A549 (cell line): Measurements from ENCODE around the gene HLA-G. TPM values are rescaled to one million over a fixed set of nuclear protein-coding genes. Genes with fewer than 3 reads are reported as not detected.

Experiments
- ATAC-seq, 2 experiments: fragments of 200-7000 bp in 1 of 2; fragments of >200 bp in 1 of 2; cut with Nextera tagmentation in 1 of 2; cut with Tn5 transposase in 1 of 2; 3 replicates each; pipeline versions ENCODE4 v1.8.0 to v1.9.1; 2018 to 2020; ENCODE audit warnings: mild to moderate bottlenecking in 1 of 2, moderate library complexity in 1 of 2
- CTCF ChIA-PET: fragments of 300-600 bp; sonication (Branson Sonifier 250); formaldehyde crosslinking; extraction: SDS; loops from one replicate; lab custom pipeline; 2021; ENCODE audit warnings: antibody characterized with exemption, inconsistent platforms; lab: Yijun Ruan, JAX
- POLR2A ChIA-PET: fragments of 350-600 bp; formaldehyde crosslinking; extraction: SDS; loops from one replicate; lab custom pipeline; 2021; ENCODE audit warnings: antibody characterized with exemption, inconsistent platforms; lab: Yijun Ruan, JAX
- DNase-seq, 2 experiments: peaks; one replicate each; pipeline versions ENCODE4 v3.0.0 to v3.0.0-alpha.2; 2011 to 2016; ENCODE audit warnings: low read depth in 1 of 2, low spot score in 1 of 2
- FAIRE-seq: peaks from 2 replicates; lab custom pipeline; 2011; peaks lifted over from hg19 to GRCh38; lab: Jason Lieb, UNC
- H3K27ac ChIP-seq, 2 experiments: fragments of >200 bp; sonication (Bioruptor Twin); formaldehyde crosslinking; 3 replicates each; pipeline ENCODE4 v1.5.1; 2016 to 2017
- H3K4me1 ChIP-seq: fragments of >200 bp; sonication (Bioruptor Twin); formaldehyde crosslinking; 3 replicates; pipeline ENCODE4 v1.6.1; 2016
- H3K4me2 ChIP-seq: fragments of >200 bp; sonication (Bioruptor Twin); formaldehyde crosslinking; 3 replicates; pipeline ENCODE4 v1.6.1; 2016
- H3K4me3 ChIP-seq: fragments of >200 bp; sonication (Bioruptor Twin); formaldehyde crosslinking; 3 replicates; pipeline ENCODE4 v1.5.1; 2016
- H3K9me3 ChIP-seq: fragments of >200 bp; sonication (Bioruptor Twin); formaldehyde crosslinking; 3 replicates; pipeline ENCODE4 v1.6.1; 2016
- CBX2 ChIP-seq: fragments of 200-600 bp; sonication (generic); IDR thresholded peaks from 2 replicates; pipeline ENCODE4 v1.6.1; 2016; ENCODE audit warnings: low read depth, mild to moderate bottlenecking, borderline replicate concordance
- CBX8 ChIP-seq: fragments of 200-600 bp; sonication (generic); IDR thresholded peaks from 2 replicates; pipeline ENCODE4 v1.6.1; 2016
- CHD2 ChIP-seq: fragments of 150-350 bp; IDR thresholded peaks from 2 replicates; pipeline ENCODE4 v1.6.1; 2014; ENCODE audit warnings: low read length; ENCODE audit not compliant: partially characterized antibody
- EHMT2 ChIP-seq: fragments of 200-600 bp; sonication (generic); IDR thresholded peaks from 2 replicates; pipeline ENCODE4 v1.6.1; 2016; ENCODE audit warnings: antibody characterized with exemption, low read depth, mild to moderate bottlenecking, moderate library complexity
- FOSL2 ChIP-seq, 2 experiments: fragments of 450-650 bp in 1 of 2; fragments of >200 bp in 1 of 2; sonication (Bioruptor Twin) in 1 of 2; formaldehyde crosslinking; IDR thresholded peaks; 2 replicates each; pipeline versions ENCODE4 v1.5.0 to v1.6.1; 2016 to 2020; ENCODE audit warnings: mild to moderate bottlenecking in 1 of 2, moderate library complexity in 1 of 2
- HEYL ChIP-seq: fragments of 250-450 bp; sonication (Bioruptor Pico); IDR thresholded peaks from 2 replicates; pipeline ENCODE4 v1.8.0; 2021; ENCODE audit warnings: mild to moderate bottlenecking, moderate library complexity
- HOXA7 ChIP-seq: fragments of 250-450 bp; sonication (Bioruptor Pico); IDR thresholded peaks from 2 replicates; pipeline ENCODE4 v1.5.0; 2020; ENCODE audit warnings: mild to moderate bottlenecking, moderate library complexity
- JUN ChIP-seq, 2 experiments: fragments of >200 bp; sonication (Bioruptor Twin); formaldehyde crosslinking; IDR thresholded peaks; 2 replicates in 1 of 2; 3 replicates in 1 of 2; pipeline ENCODE4 v1.6.1; 2016 to 2017
- KDM5A ChIP-seq: fragments of 200-600 bp; sonication (generic); IDR thresholded peaks from 2 replicates; pipeline ENCODE4 v1.6.1; 2016; ENCODE audit warnings: antibody characterized with exemption, mild to moderate bottlenecking
- MAZ ChIP-seq: fragments of 150-350 bp; IDR thresholded peaks from 2 replicates; pipeline ENCODE4 v1.6.1; 2014; ENCODE audit warnings: antibody characterized with exemption, low read depth, low read length, borderline replicate concordance
- MYC ChIP-seq: IDR thresholded peaks from 2 replicates; pipeline ENCODE4 v1.6.1; 2012; ENCODE audit warnings: mild to moderate bottlenecking, inconsistent platforms, low read length, improper control_type of control experiment, borderline replicate concordance
- POLR2A ChIP-seq: IDR thresholded peaks from 2 replicates; pipeline ENCODE4 v1.6.1; 2012; ENCODE audit warnings: mild to moderate bottlenecking, low read length
- RCOR1 ChIP-seq: fragments of 150-350 bp; IDR thresholded peaks from 2 replicates; pipeline ENCODE4 v1.6.1; 2014; ENCODE audit warnings: antibody characterized with exemption, low read length, low read depth
- RFX5 ChIP-seq: fragments of 450-650 bp; IDR thresholded peaks from 2 replicates; pipeline ENCODE4 v1.7.1; 2014; ENCODE audit warnings: antibody characterized with exemption, mild to moderate bottlenecking, moderate library complexity
- TP53 ChIP-seq: fragments of 250-450 bp; sonication (Bioruptor Pico); IDR thresholded peaks from 2 replicates; pipeline ENCODE4 v1.5.0; 2021; ENCODE audit warnings: mild to moderate bottlenecking, moderate library complexity
- ZC3H11A ChIP-seq: fragments of 450-650 bp; IDR thresholded peaks from 2 replicates; pipeline ENCODE4 v1.6.1; 2014; ENCODE audit warnings: antibody characterized with exemption, mild to moderate bottlenecking
- WGBS: methylation state at CpG from one replicate; pipeline ENCODE4 v1.1.6; 2017; ENCODE audit errors: missing lambda C conversion rate; 5-methylcytosine and 5-hydroxymethylcytosine counted together
- polyA plus RNA-seq, 4 experiments: library from polyadenylated mRNA; depleted of rRNA in 3 of 4; stranded (reverse); fragments of >200 nt; fragmentation: RNase III in 1 of 4; extraction: RNeasy Plus Mini Kit Qiagen cat#74134 plus additional on column Dnase treatment in 1 of 4; gene quantifications; 2 replicates in 3 of 4; 3 replicates in 1 of 4; pipeline ENCODE4 v1.2.3, GENCODE V29; 2011 to 2017
- TF ChIP-seq, protein P1 (sequence below): fragments of 150-350 bp; IDR thresholded peaks from 2 replicates; pipeline ENCODE4 v1.6.1; 2014; ENCODE audit warnings: low read depth, mild to moderate bottlenecking, low read length
- TF ChIP-seq, protein P2 (sequence below): fragments of 200-600 bp; sonication (generic); IDR thresholded peaks from 2 replicates; pipeline ENCODE4 v1.6.1; 2016; ENCODE audit warnings: antibody characterized with exemption, mild to moderate bottlenecking, moderate library complexity
- TF ChIP-seq, protein P3 (sequence below): fragments of >200 bp; sonication (Bioruptor Twin); formaldehyde crosslinking; IDR thresholded peaks from 3 replicates; pipeline ENCODE4 v1.5.1; 2016
- TF ChIP-seq, protein P4 (sequence below): IDR thresholded peaks from 2 replicates; pipeline ENCODE4 v1.6.1; 2012
- TF ChIP-seq, protein P5 (sequence below): fragments of >200 bp; sonication (Bioruptor Twin); formaldehyde crosslinking; IDR thresholded peaks from 2 replicates; pipeline ENCODE4 v1.6.1; 2016
- TF ChIP-seq, protein P6 (sequence below): fragments of 250-450 bp; sonication (Bioruptor Pico); IDR thresholded peaks from 2 replicates; pipeline ENCODE4 v1.5.0; 2020; ENCODE audit warnings: low read depth, mild to moderate bottlenecking, moderate library complexity
- TF ChIP-seq, protein P7 (sequence below): fragments of 450-650 bp; IDR thresholded peaks from 2 replicates; pipeline ENCODE4 v1.6.1; 2014; ENCODE audit warnings: antibody characterized with exemption
- TF ChIP-seq, protein P8 (sequence below): IDR thresholded peaks from 2 replicates; pipeline ENCODE4 v1.6.1; 2012

Gene HLA-G
- polyA plus RNA-seq, 2 of the 4 experiments (the other 2 are of a cell fraction), result 0.06 TPM; not detected in 1

DNA sequence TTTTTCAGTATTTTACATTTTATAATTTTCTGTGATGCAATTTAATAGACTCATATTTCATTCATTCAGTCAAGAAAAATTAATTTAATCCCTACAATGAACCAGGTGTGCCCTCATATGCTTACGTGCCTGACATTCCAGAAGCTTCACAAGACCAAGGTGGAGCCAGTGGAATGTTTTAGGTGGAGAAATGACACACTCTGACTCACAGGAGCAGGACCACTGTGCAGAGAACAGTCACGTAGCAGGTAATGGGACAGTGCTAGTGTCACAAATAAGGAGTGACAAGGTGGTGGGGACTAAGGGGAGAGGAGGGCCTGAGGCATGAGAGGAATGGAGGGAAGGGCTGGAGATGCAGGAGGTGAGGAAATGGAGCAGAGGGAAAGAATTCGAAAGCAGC, 37.0 kb upstream of the HLA-G start:
- TF ChIP-seq CHD2 (no peak), CBX8 (no peak), JUN (IDR thresholded peaks at IDR 0.05) (no peak), RCOR1 (no peak), FOSL2 (IDR thresholded peaks at IDR 0.05) (no peak), FOSL2 (CRISPR knock-in tag; IDR thresholded peaks at IDR 0.05) (no peak), MYC (no peak), KDM5A (no peak), CBX2 (no peak), RFX5 (no peak), ZC3H11A (no peak), MAZ (no peak), EHMT2 (no peak), HEYL (no peak), HOXA7 (no peak)
- TF ChIP-seq, protein P1, sequence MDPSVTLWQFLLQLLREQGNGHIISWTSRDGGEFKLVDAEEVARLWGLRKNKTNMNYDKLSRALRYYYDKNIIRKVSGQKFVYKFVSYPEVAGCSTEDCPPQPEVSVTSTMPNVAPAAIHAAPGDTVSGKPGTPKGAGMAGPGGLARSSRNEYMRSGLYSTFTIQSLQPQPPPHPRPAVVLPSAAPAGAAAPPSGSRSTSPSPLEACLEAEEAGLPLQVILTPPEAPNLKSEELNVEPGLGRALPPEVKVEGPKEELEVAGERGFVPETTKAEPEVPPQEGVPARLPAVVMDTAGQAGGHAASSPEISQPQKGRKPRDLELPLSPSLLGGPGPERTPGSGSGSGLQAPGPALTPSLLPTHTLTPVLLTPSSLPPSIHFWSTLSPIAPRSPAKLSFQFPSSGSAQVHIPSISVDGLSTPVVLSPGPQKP, result no peak
- TF ChIP-seq, protein P2, sequence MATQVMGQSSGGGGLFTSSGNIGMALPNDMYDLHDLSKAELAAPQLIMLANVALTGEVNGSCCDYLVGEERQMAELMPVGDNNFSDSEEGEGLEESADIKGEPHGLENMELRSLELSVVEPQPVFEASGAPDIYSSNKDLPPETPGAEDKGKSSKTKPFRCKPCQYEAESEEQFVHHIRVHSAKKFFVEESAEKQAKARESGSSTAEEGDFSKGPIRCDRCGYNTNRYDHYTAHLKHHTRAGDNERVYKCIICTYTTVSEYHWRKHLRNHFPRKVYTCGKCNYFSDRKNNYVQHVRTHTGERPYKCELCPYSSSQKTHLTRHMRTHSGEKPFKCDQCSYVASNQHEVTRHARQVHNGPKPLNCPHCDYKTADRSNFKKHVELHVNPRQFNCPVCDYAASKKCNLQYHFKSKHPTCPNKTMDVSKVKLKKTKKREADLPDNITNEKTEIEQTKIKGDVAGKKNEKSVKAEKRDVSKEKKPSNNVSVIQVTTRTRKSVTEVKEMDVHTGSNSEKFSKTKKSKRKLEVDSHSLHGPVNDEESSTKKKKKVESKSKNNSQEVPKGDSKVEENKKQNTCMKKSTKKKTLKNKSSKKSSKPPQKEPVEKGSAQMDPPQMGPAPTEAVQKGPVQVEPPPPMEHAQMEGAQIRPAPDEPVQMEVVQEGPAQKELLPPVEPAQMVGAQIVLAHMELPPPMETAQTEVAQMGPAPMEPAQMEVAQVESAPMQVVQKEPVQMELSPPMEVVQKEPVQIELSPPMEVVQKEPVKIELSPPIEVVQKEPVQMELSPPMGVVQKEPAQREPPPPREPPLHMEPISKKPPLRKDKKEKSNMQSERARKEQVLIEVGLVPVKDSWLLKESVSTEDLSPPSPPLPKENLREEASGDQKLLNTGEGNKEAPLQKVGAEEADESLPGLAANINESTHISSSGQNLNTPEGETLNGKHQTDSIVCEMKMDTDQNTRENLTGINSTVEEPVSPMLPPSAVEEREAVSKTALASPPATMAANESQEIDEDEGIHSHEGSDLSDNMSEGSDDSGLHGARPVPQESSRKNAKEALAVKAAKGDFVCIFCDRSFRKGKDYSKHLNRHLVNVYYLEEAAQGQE, result no peak
- TF ChIP-seq, protein P3, sequence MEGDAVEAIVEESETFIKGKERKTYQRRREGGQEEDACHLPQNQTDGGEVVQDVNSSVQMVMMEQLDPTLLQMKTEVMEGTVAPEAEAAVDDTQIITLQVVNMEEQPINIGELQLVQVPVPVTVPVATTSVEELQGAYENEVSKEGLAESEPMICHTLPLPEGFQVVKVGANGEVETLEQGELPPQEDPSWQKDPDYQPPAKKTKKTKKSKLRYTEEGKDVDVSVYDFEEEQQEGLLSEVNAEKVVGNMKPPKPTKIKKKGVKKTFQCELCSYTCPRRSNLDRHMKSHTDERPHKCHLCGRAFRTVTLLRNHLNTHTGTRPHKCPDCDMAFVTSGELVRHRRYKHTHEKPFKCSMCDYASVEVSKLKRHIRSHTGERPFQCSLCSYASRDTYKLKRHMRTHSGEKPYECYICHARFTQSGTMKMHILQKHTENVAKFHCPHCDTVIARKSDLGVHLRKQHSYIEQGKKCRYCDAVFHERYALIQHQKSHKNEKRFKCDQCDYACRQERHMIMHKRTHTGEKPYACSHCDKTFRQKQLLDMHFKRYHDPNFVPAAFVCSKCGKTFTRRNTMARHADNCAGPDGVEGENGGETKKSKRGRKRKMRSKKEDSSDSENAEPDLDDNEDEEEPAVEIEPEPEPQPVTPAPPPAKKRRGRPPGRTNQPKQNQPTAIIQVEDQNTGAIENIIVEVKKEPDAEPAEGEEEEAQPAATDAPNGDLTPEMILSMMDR, result no peak
- TF ChIP-seq, protein P4, sequence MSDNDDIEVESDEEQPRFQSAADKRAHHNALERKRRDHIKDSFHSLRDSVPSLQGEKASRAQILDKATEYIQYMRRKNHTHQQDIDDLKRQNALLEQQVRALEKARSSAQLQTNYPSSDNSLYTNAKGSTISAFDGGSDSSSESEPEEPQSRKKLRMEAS, result no peak
- TF ChIP-seq, protein P5, sequence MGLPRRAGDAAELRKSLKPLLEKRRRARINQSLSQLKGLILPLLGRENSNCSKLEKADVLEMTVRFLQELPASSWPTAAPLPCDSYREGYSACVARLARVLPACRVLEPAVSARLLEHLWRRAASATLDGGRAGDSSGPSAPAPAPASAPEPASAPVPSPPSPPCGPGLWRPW, result no peak
- TF ChIP-seq, all 56 proteins: peak for 0
- H3K4me1 ChIP-seq, result no peaks in the 10 kb centered on the region
- H3K27ac ChIP-seq, result no peak overlapping the region
- H3K9me3 ChIP-seq, result no peaks in the 10 kb centered on the region; the same call in 2 of the 3 replicates
- no peak overlapping the region for H3K4me2 ChIP-seq
- DNase-seq (no peak), FAIRE-seq (no peak), ATAC-seq (no peak)
- POLR2A ChIA-PET, result no interaction called here
- CTCF ChIA-PET, result no interaction called here
- no peak overlapping the region for H3K4me3 ChIP-seq
- WGBS, result 38% methylated on average over 3 of the region's 3 CpGs

DNA sequence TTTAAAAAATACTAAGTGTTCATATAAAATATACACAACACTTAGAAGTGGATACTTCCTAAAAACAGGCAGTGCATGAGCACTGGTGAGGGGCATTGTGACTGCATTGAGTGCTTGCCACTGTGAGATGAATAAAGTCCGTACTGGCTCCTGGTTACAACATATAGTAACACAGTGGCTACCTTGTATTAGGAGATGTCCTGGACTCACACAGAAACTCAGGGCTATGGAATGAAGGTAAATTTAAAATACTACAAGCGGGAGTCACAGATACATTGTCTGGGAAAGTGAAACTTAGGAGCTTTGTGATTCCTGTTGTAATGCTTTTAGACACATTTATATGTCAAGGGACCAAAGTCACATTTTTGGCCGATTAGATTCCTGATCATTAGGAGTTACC, 36.5 kb upstream of the HLA-G start:
- ChIA-PET POLR2A (no interaction called here), CTCF (no interaction called here)
- FAIRE-seq (no peak), DNase-seq (no peak), ATAC-seq (no peak)
- H3K4me1 ChIP-seq, result no peaks in the 10 kb centered on the region
- H3K9me3 ChIP-seq, result no peaks in the 10 kb centered on the region; the same call in 2 of the 3 replicates
- H3K4me3 ChIP-seq, result no peak overlapping the region
- no peak overlapping the region for H3K27ac ChIP-seq
- no peak overlapping the region for H3K4me2 ChIP-seq
- 33% methylated on average over 3 of the region's 3 CpGs for WGBS
- TF ChIP-seq CBX2 (no peak), HOXA7 (no peak), RCOR1 (no peak), TP53 (CRISPR knock-in tag) (no peak), POLR2A (no peak)
- TF ChIP-seq, protein P6, sequence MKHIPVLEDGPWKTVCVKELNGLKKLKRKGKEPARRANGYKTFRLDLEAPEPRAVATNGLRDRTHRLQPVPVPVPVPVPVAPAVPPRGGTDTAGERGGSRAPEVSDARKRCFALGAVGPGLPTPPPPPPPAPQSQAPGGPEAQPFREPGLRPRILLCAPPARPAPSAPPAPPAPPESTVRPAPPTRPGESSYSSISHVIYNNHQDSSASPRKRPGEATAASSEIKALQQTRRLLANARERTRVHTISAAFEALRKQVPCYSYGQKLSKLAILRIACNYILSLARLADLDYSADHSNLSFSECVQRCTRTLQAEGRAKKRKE (CRISPR knock-in tag), result no peak
- TF ChIP-seq, protein P7, sequence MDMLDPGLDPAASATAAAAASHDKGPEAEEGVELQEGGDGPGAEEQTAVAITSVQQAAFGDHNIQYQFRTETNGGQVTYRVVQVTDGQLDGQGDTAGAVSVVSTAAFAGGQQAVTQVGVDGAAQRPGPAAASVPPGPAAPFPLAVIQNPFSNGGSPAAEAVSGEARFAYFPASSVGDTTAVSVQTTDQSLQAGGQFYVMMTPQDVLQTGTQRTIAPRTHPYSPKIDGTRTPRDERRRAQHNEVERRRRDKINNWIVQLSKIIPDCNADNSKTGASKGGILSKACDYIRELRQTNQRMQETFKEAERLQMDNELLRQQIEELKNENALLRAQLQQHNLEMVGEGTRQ, result no peak
- TF ChIP-seq, protein P2, result no peak
- TF ChIP-seq, protein P8, sequence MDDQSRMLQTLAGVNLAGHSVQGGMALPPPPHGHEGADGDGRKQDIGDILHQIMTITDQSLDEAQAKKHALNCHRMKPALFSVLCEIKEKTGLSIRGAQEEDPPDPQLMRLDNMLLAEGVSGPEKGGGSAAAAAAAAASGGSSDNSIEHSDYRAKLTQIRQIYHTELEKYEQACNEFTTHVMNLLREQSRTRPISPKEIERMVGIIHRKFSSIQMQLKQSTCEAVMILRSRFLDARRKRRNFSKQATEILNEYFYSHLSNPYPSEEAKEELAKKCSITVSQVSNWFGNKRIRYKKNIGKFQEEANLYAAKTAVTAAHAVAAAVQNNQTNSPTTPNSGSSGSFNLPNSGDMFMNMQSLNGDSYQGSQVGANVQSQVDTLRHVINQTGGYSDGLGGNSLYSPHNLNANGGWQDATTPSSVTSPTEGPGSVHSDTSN, result no peak
